ENCODE measurements around the gene UQCR10.

UQCR10 gene

GRCh38 chr22:29722587-29722986 is 44.6 kb upstream of the UQCR10 start:
- no peak for DNase-seq (ENCODE audit: low spot score)
- H3K27ac ChIP-seq = no peak overlapping the region
- no peak overlapping the region for H3K4me3 ChIP-seq
- TF ChIP-seq CTCF (IDR thresholded peaks at IDR 0.05) = no peak

- no peak for TF ChIP-seq CTCF (IDR thresholded peaks at IDR 0.05)
- no peak for DNase-seq (ENCODE audit: low spot score)
- no peak overlapping the region for H3K4me3 ChIP-seq
- no peak overlapping the region for H3K27ac ChIP-seq
These were observed 43.4 kb upstream of the UQCR10 start for GRCh38 chr22:29723766-29724165.

- Histone ChIP-seq H3K4me3 (no peak overlapping the region), H3K27ac (no peak overlapping the region)
- DNase-seq (ENCODE audit: low spot score) = no peak
- no peak for TF ChIP-seq CTCF (IDR thresholded peaks at IDR 0.05)
These were observed 42.3 kb upstream of the UQCR10 start for GRCh38 chr22:29724843-29725242.

GRCh38 chr22:29726106-29726505 is 41.1 kb upstream of the UQCR10 start:
- TF ChIP-seq CTCF (IDR thresholded peaks at IDR 0.05) = no peak
- DNase-seq (ENCODE audit: low spot score) = no peak
- H3K27ac ChIP-seq = no peak overlapping the region
- no peak overlapping the region for H3K4me3 ChIP-seq

GRCh38 chr22:29726512-29727130 is 40.5 kb upstream of the UQCR10 start:
- TF ChIP-seq CTCF (IDR thresholded peaks at IDR 0.05) = no peak
- no peak overlapping the region for H3K4me3 ChIP-seq
- no peak for DNase-seq (ENCODE audit: low spot score)
- H3K27ac ChIP-seq = no peak overlapping the region

- H3K27ac ChIP-seq = no peak overlapping the region
- DNase-seq (ENCODE audit: low spot score) = no peak
- H3K4me3 ChIP-seq = no peak overlapping the region
- no peak for TF ChIP-seq CTCF (IDR thresholded peaks at IDR 0.05)
These were observed 40.0 kb upstream of the UQCR10 start for GRCh38 chr22:29727131-29727523.

- Histone ChIP-seq H3K27ac (no peak overlapping the region), H3K4me3 (no peak overlapping the region)
- no peak for TF ChIP-seq CTCF (IDR thresholded peaks at IDR 0.05)
- no peak for DNase-seq (ENCODE audit: low spot score)
These were observed 38.0 kb upstream of the UQCR10 start for GRCh38 chr22:29729161-29729560.
